Endothelial cell (in vitro differentiated cells): ENCODE data around the gene NOL4L. TPM values are rescaled to one million over a fixed set of nuclear protein-coding genes. Genes with fewer than 3 reads are reported as not detected.

ENCODE experiments used
- DNase-seq: peaks from one replicate; pipeline ENCODE4 v3.0.0; 2021; ENCODE audit warnings: low spot score
- H3K27ac Mint-ChIP-seq: one replicate; pipeline ENCODE4 v1.8.0; 2021; ENCODE audit warnings: mixed read lengths, inconsistent platforms; ENCODE audit not compliant: unreplicated experiment
- H3K27me3 Mint-ChIP-seq: one replicate; pipeline ENCODE4 v1.8.0; 2021; ENCODE audit warnings: mild to moderate bottlenecking, moderate library complexity, mixed read lengths, inconsistent platforms; ENCODE audit not compliant: unreplicated experiment
- H3K36me3 Mint-ChIP-seq: one replicate; pipeline ENCODE4 v1.8.0; 2021; ENCODE audit warnings: mild to moderate bottlenecking, low read depth, mixed read lengths, inconsistent platforms; ENCODE audit not compliant: unreplicated experiment
- H3K4me1 Mint-ChIP-seq: one replicate; pipeline ENCODE4 v1.8.0; 2021; ENCODE audit warnings: mild to moderate bottlenecking, mixed read lengths, inconsistent platforms; ENCODE audit not compliant: unreplicated experiment
- H3K4me3 Mint-ChIP-seq: one replicate; pipeline ENCODE4 v1.8.0; 2021; ENCODE audit warnings: mild to moderate bottlenecking, mixed read lengths, inconsistent platforms; ENCODE audit not compliant: unreplicated experiment
- H3K9me3 Mint-ChIP-seq: one replicate; pipeline ENCODE4 v1.8.0; 2021; ENCODE audit warnings: mixed read lengths, inconsistent platforms; ENCODE audit not compliant: unreplicated experiment
- CTCF ChIP-seq: fragments of 200-600 bp; sonication (generic); IDR thresholded peaks from one replicate; pipeline ENCODE4 v1.5.0; 2021; ENCODE audit warnings: antibody characterized with exemption; ENCODE audit not compliant: unreplicated experiment
- total RNA-seq: library from RNA; stranded (reverse); fragmentation: NEBNext Ultra II Directional; extraction: Animal tissue kit (Norgen Biotek cat#: 25700); gene quantifications from one replicate; pipeline ENCODE4 v1.2.1, GENCODE V29; 2021; ENCODE audit not compliant: unreplicated experiment

Gene NOL4L
- total RNA-seq, 1 donor from 2014 or later = 150 TPM

GRCh38 chr20:32559205-32559752 is 25.9 kb downstream of the NOL4L start:
- DNase-seq = no peak
- H3K36me3 Mint-ChIP-seq = peaks cover 3% of the 10 kb centered on the region
- TF ChIP-seq CTCF = no peak
- no peak overlapping the region for H3K27ac Mint-ChIP-seq
- H3K4me3 Mint-ChIP-seq = no peak overlapping the region
- H3K27me3 Mint-ChIP-seq = peaks cover 12% of the 10 kb centered on the region
- H3K4me1 Mint-ChIP-seq = peaks cover 7% of the 10 kb centered on the region
- H3K9me3 Mint-ChIP-seq = no peaks in the 10 kb centered on the region

DNA sequence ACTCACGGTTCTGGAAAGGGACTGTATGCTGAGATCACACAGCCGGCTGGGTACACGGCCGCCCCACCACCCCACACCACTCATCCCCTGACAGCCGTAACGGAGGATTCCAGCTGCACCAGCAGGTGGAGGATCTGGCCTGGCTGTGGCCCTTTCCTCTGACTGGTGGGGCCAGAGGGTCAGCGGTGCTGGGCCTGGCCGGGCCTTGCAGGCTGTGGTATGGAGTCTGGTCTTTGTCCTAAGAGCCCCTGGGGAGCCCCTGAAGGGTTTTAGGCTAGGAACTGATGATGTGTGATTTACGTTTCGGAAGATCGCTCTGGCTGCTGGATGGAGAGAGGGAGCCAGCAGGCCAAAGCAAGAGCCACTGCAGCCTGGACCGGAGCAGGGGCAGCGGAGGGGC is 26.6 kb downstream of the NOL4L start:
- TF ChIP-seq CTCF = no peak
- Mint-ChIP-seq H3K27me3 (peaks cover 8% of the 10 kb centered on the region), H3K36me3 (peaks cover 3% of the 10 kb centered on the region), H3K4me3 (no peak overlapping the region), H3K9me3 (no peaks in the 10 kb centered on the region), H3K27ac (no peak overlapping the region), H3K4me1 (peaks cover 7% of the 10 kb centered on the region)
- no peak for DNase-seq

DNA sequence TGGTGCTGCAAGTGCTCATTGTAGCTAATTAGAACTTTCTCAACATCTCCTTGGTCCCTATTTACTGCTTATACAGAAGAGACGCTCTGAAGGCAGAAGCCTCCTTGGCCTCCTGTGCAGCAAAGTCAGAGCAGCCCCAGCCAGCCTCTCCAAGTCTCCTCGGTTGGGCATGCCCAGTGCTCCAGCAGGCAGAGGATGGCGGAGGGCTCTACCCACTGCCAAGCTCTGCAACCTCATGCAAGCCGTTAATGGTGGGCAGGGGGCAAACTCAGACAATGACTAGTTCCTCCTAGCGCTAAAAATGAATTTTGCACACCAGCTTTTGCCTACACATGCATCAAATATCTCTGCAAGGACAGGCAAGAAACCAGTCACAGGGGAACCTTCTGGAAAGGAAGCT is 27.8 kb downstream of the NOL4L start:
- no peak overlapping the region for H3K27ac Mint-ChIP-seq
- H3K4me3 Mint-ChIP-seq = no peak overlapping the region
- H3K4me1 Mint-ChIP-seq = peaks cover 4% of the 10 kb centered on the region
- no peaks in the 10 kb centered on the region for H3K9me3 Mint-ChIP-seq
- H3K27me3 Mint-ChIP-seq = peaks cover 9% of the 10 kb centered on the region
- no peak for DNase-seq
- TF ChIP-seq CTCF = no peak
- H3K36me3 Mint-ChIP-seq = peaks cover 3% of the 10 kb centered on the region

GRCh38 chr20:32556312-32557184 is 28.6 kb downstream of the NOL4L start:
- H3K36me3 Mint-ChIP-seq = peaks cover 3% of the 10 kb centered on the region
- no peaks in the 10 kb centered on the region for H3K9me3 Mint-ChIP-seq
- DNase-seq = no peak
- H3K4me3 Mint-ChIP-seq = no peak overlapping the region
- no peak overlapping the region for H3K27ac Mint-ChIP-seq
- TF ChIP-seq CTCF = no peak
- H3K4me1 Mint-ChIP-seq = peaks cover 2% of the 10 kb centered on the region
- H3K27me3 Mint-ChIP-seq = peaks cover 7% of the 10 kb centered on the region

- Mint-ChIP-seq H3K9me3 (no peaks in the 10 kb centered on the region), H3K27ac (no peak overlapping the region), H3K27me3 (peaks cover 5% of the 10 kb centered on the region), H3K4me1 (peaks cover 2% of the 10 kb centered on the region), H3K36me3 (peaks cover 3% of the 10 kb centered on the region), H3K4me3 (no peak overlapping the region)
- TF ChIP-seq CTCF = no peak
- DNase-seq = no peak
Observed at GRCh38 chr20:32555584-32555983, 29.5 kb downstream of the NOL4L start.
